ENCODE data around the gene ARF6.

Gene ARF6

GRCh38 chr14:49924852-49925251 lies 32.0 kb downstream of the ARF6 start:
- no peaks in the 10 kb centered on the region for H3K36me3 ChIP-seq
- intact Hi-C loops (cut with DNase I; ENCODE audit: low total_unique reads), result no loop called here
- no peak overlapping the region for H3K27ac ChIP-seq
- no peaks in the 10 kb centered on the region for H3K9me3 ChIP-seq
- H3K4me3 ChIP-seq, result no peak overlapping the region
- no peak for DNase-seq
- TF ChIP-seq CTCF (IDR thresholded peaks at IDR 0.05), result no peak
- no peaks in the 10 kb centered on the region for H3K4me1 ChIP-seq
- no peaks in the 10 kb centered on the region for H3K27me3 ChIP-seq

GRCh38 chr14:49926803-49927202 lies 33.9 kb downstream of the ARF6 start:
- Histone ChIP-seq H3K4me3 (no peak overlapping the region), H3K27ac (no peak overlapping the region), H3K27me3 (no peaks in the 10 kb centered on the region), H3K36me3 (no peaks in the 10 kb centered on the region), H3K4me1 (no peaks in the 10 kb centered on the region), H3K9me3 (no peaks in the 10 kb centered on the region)
- intact Hi-C loops (cut with DNase I; ENCODE audit: low total_unique reads), result no loop called here
- no peak for DNase-seq
- no peak for TF ChIP-seq CTCF (IDR thresholded peaks at IDR 0.05)

GRCh38 chr14:49928015-49928414 lies 35.1 kb downstream of the ARF6 start:
- Histone ChIP-seq H3K27me3 (no peaks in the 10 kb centered on the region), H3K36me3 (no peaks in the 10 kb centered on the region), H3K4me1 (no peaks in the 10 kb centered on the region), H3K9me3 (no peaks in the 10 kb centered on the region), H3K27ac (no peak overlapping the region), H3K4me3 (no peak overlapping the region)
- no peak for DNase-seq
- intact Hi-C loops (cut with DNase I; ENCODE audit: low total_unique reads), result no loop called here
- no peak for TF ChIP-seq CTCF (IDR thresholded peaks at IDR 0.05)

GRCh38 chr14:49930720-49931119 lies 37.8 kb downstream of the ARF6 start:
- Histone ChIP-seq H3K27ac (no peak overlapping the region), H3K4me1 (no peaks in the 10 kb centered on the region), H3K4me3 (no peak overlapping the region), H3K36me3 (no peaks in the 10 kb centered on the region), H3K27me3 (no peaks in the 10 kb centered on the region), H3K9me3 (no peaks in the 10 kb centered on the region)
- no peak for TF ChIP-seq CTCF (IDR thresholded peaks at IDR 0.05)
- intact Hi-C loops (cut with DNase I; ENCODE audit: low total_unique reads), result no loop called here
- no peak for DNase-seq

- no peak overlapping the region for H3K27ac ChIP-seq
- H3K27me3 ChIP-seq, result no peaks in the 10 kb centered on the region
- intact Hi-C loops (cut with DNase I; ENCODE audit: low total_unique reads), result no loop called here
- H3K9me3 ChIP-seq, result no peaks in the 10 kb centered on the region
- no peak for DNase-seq
- no peak for TF ChIP-seq CTCF (IDR thresholded peaks at IDR 0.05)
- H3K4me1 ChIP-seq, result no peaks in the 10 kb centered on the region
- no peak overlapping the region for H3K4me3 ChIP-seq
- H3K36me3 ChIP-seq, result no peaks in the 10 kb centered on the region
These were observed 38.6 kb downstream of the ARF6 start for GRCh38 chr14:49931523-49931922.

GRCh38 chr14:49933128-49933527 lies 40.2 kb downstream of the ARF6 start:
- intact Hi-C loops (cut with DNase I; ENCODE audit: low total_unique reads), result no loop called here
- Histone ChIP-seq H3K4me1 (no peaks in the 10 kb centered on the region), H3K36me3 (no peaks in the 10 kb centered on the region)

More at GRCh38 chr14:49933128-49933527, 40.2 kb downstream of the ARF6 start:
- no peak overlapping the region for H3K27ac ChIP-seq
- no peak for TF ChIP-seq CTCF (IDR thresholded peaks at IDR 0.05)
- DNase-seq, result no peak
- H3K9me3 ChIP-seq, result no peaks in the 10 kb centered on the region
- H3K4me3 ChIP-seq, result no peak overlapping the region
- no peaks in the 10 kb centered on the region for H3K27me3 ChIP-seq

Measured in tibial artery (tissue), 4 donors.